Sigmoid colon (tissue), 7 donors: Measurements from ENCODE around the gene FOXC1. TPM values are rescaled to one million over a fixed set of nuclear protein-coding genes. Genes with fewer than 3 reads are reported as not detected.

ENCODE experiments used
- DNase-seq: peaks from one replicate; pipeline ENCODE4 v3.0.0-alpha.2; 2019
- H3K27ac ChIP-seq, 4 donors: fragments of 200-600 bp; sonication (generic); one replicate each; pipeline ENCODE4 v1.5.1; 2016 to 2019; ENCODE audit warnings: mild to moderate bottlenecking in 1 of 4
- H3K27me3 ChIP-seq, 3 donors: fragments of 200-600 bp; sonication (generic); one replicate each; pipeline ENCODE4 v1.5.1; 2019; ENCODE audit warnings: mild to moderate bottlenecking in 1 of 3
- H3K36me3 ChIP-seq, 4 donors: fragments of 200-600 bp; sonication (generic); one replicate each; pipeline ENCODE4 v1.5.1; 2016 to 2019
- H3K4me1 ChIP-seq, 4 donors: fragments of 200-600 bp; sonication (generic); one replicate each; pipeline ENCODE4 v1.5.1; 2017 to 2019
- H3K4me3 ChIP-seq, 4 donors: fragments of 200-600 bp; sonication (generic); one replicate each; pipeline ENCODE4 v1.5.1; 2017 to 2019; ENCODE audit warnings: mild to moderate bottlenecking in 2 of 4, moderate library complexity in 1 of 4
- H3K9me3 ChIP-seq, 4 donors: fragments of 200-600 bp in 3 of 4; sonication (generic) in 3 of 4; one replicate each; pipeline versions ENCODE4 v1.5.1 to v1.6.1; 2013 to 2019
- CTCF ChIP-seq, 4 experiments: fragments of 450-650 bp in 3 of 4; fragments of 200-600 bp in 1 of 4; IDR thresholded peaks; one replicate each; pipeline ENCODE4 v1.5.1; 2016 to 2019; ENCODE audit warnings: antibody characterized with exemption in 4 of 4, mild to moderate bottlenecking in 3 of 4, moderate library complexity in 2 of 4
- EP300 ChIP-seq, 4 donors: sonication (generic); formaldehyde crosslinking; IDR thresholded peaks; one replicate each; pipeline ENCODE4 v1.6.1; 2017; ENCODE audit warnings: antibody characterized with exemption in 4 of 4
- POLR2A ChIP-seq, 2 donors: fragments of 450-650 bp; IDR thresholded peaks; one replicate each; pipeline ENCODE4 v1.6.1; 2016; ENCODE audit warnings: antibody characterized with exemption in 2 of 2, mild to moderate bottlenecking in 2 of 2, moderate library complexity in 2 of 2
- POLR2AphosphoS5 ChIP-seq, 4 donors: sonication (generic); formaldehyde crosslinking; IDR thresholded peaks; one replicate each; pipeline ENCODE4 v1.6.1; 2017; ENCODE audit warnings: antibody characterized with exemption in 4 of 4
- WGBS, 2 donors: extraction: QIAGEN DNeasy Blood & Tissue Kit; methylation state at CpG; one replicate each; pipeline ENCODE4 v1.1.7; 2013; 5-methylcytosine and 5-hydroxymethylcytosine counted together
- intact Hi-C: fragments of 100-400 bp; cut with DNase I; formaldehyde crosslinking; loops from one replicate; pipeline ENCODE4 v1.15.1; 2023
- polyA plus RNA-seq, 3 donors: library from polyadenylated mRNA; stranded (reverse); fragments of 200-250 nt; gene quantifications; one replicate each; pipeline ENCODE4 v1.2.3, GENCODE V29; 2013
- total RNA-seq, 4 donors: library from RNA; depleted of rRNA; stranded (reverse); fragments of >200 nt; gene quantifications; one replicate each; pipeline ENCODE4 v1.1.0, GENCODE V29; 2016
- donor health status: healthy with polysubstance abuse.
- donor health status: Bipolar disorder and iron deficiency.
- donor health status: healthy.

Gene FOXC1
- total and polyA plus RNA-seq, 7 donors, result 0.60 to 3.0 (median 1.6) TPM; not detected in 1

DNA sequence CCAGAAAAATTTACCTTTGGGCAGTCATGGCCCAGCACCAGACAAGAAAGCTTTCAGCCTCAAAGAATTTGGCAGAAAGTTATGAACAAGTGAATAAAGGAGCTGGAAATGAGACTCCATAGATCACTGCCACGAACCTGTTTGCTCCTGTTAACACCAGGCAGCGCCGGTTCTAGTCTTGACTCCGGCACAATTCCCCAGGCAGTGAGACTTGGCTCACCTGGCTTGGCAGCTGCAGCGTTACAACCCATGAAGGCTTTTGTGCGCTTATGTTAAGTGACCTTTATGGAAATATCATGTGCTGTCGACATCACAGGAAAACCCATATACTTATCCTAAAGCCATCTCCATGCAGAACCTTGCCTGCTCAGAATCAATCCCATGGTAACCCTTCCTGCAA, 22.2 kb upstream of the FOXC1 start:
- Histone ChIP-seq H3K27me3 (no peaks in the 10 kb centered on the region), H3K36me3 (no peaks in the 10 kb centered on the region), H3K9me3 (no peaks in the 10 kb centered on the region), H3K4me3 (no peak overlapping the region), H3K4me1 (no peaks in the 10 kb centered on the region), H3K27ac (no peak overlapping the region)
- TF ChIP-seq POLR2A (IDR thresholded peaks at IDR 0.05), result no peak
- 96% methylated on average over 7 of the region's 7 CpGs for WGBS, 2 donors
- no peak for DNase-seq
- intact Hi-C loops, result no loop called here

DNA sequence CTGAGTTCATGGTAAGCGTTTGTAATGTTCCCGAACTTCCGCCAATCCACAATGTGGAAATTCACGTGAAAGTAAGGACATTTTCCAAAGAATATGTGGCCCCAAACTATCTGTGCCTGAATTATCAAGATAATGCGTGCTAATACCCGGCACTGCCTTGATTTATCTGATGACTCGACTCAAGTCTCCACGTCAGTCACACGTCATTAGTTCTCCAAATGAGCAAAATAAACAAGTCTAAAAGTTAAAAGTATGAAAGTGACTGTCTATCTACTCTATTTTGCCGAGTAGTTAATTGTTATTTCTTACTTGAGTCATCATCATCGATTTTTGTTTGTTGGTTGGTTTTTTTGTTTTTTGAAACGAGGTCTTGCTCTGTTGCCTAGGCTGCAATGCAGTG, 21.7 kb upstream of the FOXC1 start:
- intact Hi-C loops, result no loop called here
- WGBS, 2 donors, result 94 to 95% methylated on average over 12 of the region's 12 CpGs

GRCh38 chr6:1589208-1589607, 20.5 kb upstream of the FOXC1 start:
- Histone ChIP-seq H3K4me1 (no peaks in the 10 kb centered on the region), H3K9me3 (no peaks in the 10 kb centered on the region), H3K36me3 (no peaks in the 10 kb centered on the region), H3K27ac (no peak overlapping the region), H3K4me3 (no peak overlapping the region), H3K27me3 (peaks cover 0 to 15% (median 4%) of the 10 kb centered on the region in 3 donors)
- intact Hi-C loops, result no loop called here
- DNase-seq, result no peak
- 23 to 68% methylated on average over 6 of the region's 6 CpGs for WGBS, 2 donors
- TF ChIP-seq EP300 (IDR thresholded peaks at IDR 0.05) (no peak), CTCF (IDR thresholded peaks at IDR 0.05) (no peak), POLR2A (IDR thresholded peaks at IDR 0.05) (no peak), POLR2AphosphoS5 (IDR thresholded peaks at IDR 0.05) (no peak)

More for the DNA sequence above, 21.7 kb upstream of the FOXC1 start:
- H3K36me3 ChIP-seq, result no peaks in the 10 kb centered on the region
- no peaks in the 10 kb centered on the region for H3K9me3 ChIP-seq
- peaks cover 0 to 3% (median 0%) of the 10 kb centered on the region in 3 donors for H3K27me3 ChIP-seq
- no peaks in the 10 kb centered on the region for H3K4me1 ChIP-seq
- no peak for DNase-seq
- no peak overlapping the region for H3K27ac ChIP-seq
- no peak for TF ChIP-seq CTCF (IDR thresholded peaks at IDR 0.05)
- no peak for TF ChIP-seq POLR2A (IDR thresholded peaks at IDR 0.05)
- TF ChIP-seq EP300 (IDR thresholded peaks at IDR 0.05), result no peak
- TF ChIP-seq POLR2AphosphoS5 (IDR thresholded peaks at IDR 0.05), result no peak
- H3K4me3 ChIP-seq, result no peak overlapping the region

GRCh38 chr6:1590580-1590979, 19.1 kb upstream of the FOXC1 start:
- no peaks in the 10 kb centered on the region for H3K9me3 ChIP-seq
- WGBS, 2 donors, result 93 to 95% methylated on average over 9 of the region's 9 CpGs
- H3K27me3 ChIP-seq, result peaks cover 4 to 28% (median 17%) of the 10 kb centered on the region in 3 donors
- no peak overlapping the region for H3K4me3 ChIP-seq
- H3K27ac ChIP-seq, result no peak overlapping the region
- TF ChIP-seq POLR2AphosphoS5 (IDR thresholded peaks at IDR 0.05), result no peak
- TF ChIP-seq EP300 (IDR thresholded peaks at IDR 0.05), result no peak
- TF ChIP-seq POLR2A (IDR thresholded peaks at IDR 0.05), result no peak
- TF ChIP-seq CTCF (IDR thresholded peaks at IDR 0.05), result no peak
- no peak for DNase-seq
- intact Hi-C loops, result no loop called here
- no peaks in the 10 kb centered on the region for H3K4me1 ChIP-seq
- H3K36me3 ChIP-seq, result no peaks in the 10 kb centered on the region

- peaks cover 0 to 5% (median 4%) of the 10 kb centered on the region in 4 donors for H3K4me1 ChIP-seq
- DNase-seq, result no peak
- no peak overlapping the region for H3K4me3 ChIP-seq
- H3K36me3 ChIP-seq, result no peaks in the 10 kb centered on the region
- 77 to 94% methylated on average over 5 of the region's 5 CpGs for WGBS, 2 donors
- no peak overlapping the region for H3K27ac ChIP-seq
- intact Hi-C loops, result no loop called here
- no peaks in the 10 kb centered on the region for H3K9me3 ChIP-seq
- peaks cover 7 to 35% (median 23%) of the 10 kb centered on the region in 3 donors for H3K27me3 ChIP-seq
- no peak for TF ChIP-seq POLR2A (IDR thresholded peaks at IDR 0.05)
- no peak for TF ChIP-seq POLR2AphosphoS5 (IDR thresholded peaks at IDR 0.05)
- no peak for TF ChIP-seq EP300 (IDR thresholded peaks at IDR 0.05)
- no peak for TF ChIP-seq CTCF (IDR thresholded peaks at IDR 0.05)
Measured at GRCh38 chr6:1591243-1591642, 18.5 kb upstream of the FOXC1 start.
